ENCODE data around the gene ARHGEF7. TPM values are rescaled to one million over a fixed set of nuclear protein-coding genes. Genes with fewer than 3 reads are reported as not detected.
A peak's percentile ranks its signal among the peaks of the same experiment; 100 is the strongest.

Gene ARHGEF7
- total RNA-seq, 2 experiments from 2014 or later = 46.5 to 46.7 TPM

DNA sequence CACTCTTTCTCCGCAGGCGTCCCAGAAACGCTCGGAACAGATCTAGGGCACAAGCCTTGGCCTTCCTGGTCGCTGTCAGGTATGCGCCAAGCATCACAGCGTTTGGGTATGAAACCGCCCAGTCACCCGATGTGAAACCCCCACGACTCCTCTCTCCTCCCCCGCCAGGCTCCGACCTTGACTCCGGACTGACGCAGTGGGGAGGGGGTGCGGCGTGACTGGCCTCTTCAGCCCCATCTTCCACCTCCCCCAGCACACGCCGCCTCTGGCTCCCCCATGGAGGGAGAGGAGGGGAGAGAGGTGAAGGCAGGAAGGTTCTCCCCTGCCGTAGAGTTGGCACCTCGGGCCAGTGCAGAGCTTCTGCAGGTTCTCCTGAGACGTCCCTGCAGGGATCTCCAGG lies 22.0 kb upstream of the ARHGEF7 start:
- H3K9me3 Mint-ChIP-seq = no peaks in the 10 kb centered on the region
- H3K4me1 Mint-ChIP-seq = no peaks in the 10 kb centered on the region
- no peaks in the 10 kb centered on the region for H3K36me3 Mint-ChIP-seq
- no peak overlapping the region for H3K4me3 Mint-ChIP-seq
- DNase-seq = no peak
- H3K27ac Mint-ChIP-seq = no peak overlapping the region
- H3K27me3 Mint-ChIP-seq = peaks cover 33% of the 10 kb centered on the region

DNA sequence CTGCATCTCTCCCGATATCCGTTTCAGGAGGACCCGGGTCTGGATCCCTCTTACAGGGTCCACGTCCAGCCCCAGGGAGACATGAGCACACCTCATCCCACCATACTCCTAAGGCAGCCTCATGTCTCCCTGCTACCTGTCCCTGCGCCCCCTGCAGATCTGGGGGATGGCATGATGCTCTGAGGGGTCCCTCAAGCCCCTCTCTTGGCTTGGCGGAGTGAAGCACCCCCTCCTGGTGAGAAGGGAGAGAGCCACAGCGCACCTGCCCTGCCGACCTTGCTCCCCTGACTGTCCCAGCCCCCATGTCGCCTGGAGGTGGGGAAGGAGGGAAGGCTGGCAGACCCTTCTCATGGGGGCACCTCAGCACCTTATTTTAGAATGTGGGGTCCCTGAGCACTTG lies 21.5 kb upstream of the ARHGEF7 start:
- no peak for DNase-seq
- no peaks in the 10 kb centered on the region for H3K36me3 Mint-ChIP-seq
- H3K27me3 Mint-ChIP-seq = peaks cover 33% of the 10 kb centered on the region
- no peak overlapping the region for H3K27ac Mint-ChIP-seq
- H3K9me3 Mint-ChIP-seq = no peaks in the 10 kb centered on the region
- H3K4me1 Mint-ChIP-seq = no peaks in the 10 kb centered on the region
- H3K4me3 Mint-ChIP-seq = no peak overlapping the region

DNA sequence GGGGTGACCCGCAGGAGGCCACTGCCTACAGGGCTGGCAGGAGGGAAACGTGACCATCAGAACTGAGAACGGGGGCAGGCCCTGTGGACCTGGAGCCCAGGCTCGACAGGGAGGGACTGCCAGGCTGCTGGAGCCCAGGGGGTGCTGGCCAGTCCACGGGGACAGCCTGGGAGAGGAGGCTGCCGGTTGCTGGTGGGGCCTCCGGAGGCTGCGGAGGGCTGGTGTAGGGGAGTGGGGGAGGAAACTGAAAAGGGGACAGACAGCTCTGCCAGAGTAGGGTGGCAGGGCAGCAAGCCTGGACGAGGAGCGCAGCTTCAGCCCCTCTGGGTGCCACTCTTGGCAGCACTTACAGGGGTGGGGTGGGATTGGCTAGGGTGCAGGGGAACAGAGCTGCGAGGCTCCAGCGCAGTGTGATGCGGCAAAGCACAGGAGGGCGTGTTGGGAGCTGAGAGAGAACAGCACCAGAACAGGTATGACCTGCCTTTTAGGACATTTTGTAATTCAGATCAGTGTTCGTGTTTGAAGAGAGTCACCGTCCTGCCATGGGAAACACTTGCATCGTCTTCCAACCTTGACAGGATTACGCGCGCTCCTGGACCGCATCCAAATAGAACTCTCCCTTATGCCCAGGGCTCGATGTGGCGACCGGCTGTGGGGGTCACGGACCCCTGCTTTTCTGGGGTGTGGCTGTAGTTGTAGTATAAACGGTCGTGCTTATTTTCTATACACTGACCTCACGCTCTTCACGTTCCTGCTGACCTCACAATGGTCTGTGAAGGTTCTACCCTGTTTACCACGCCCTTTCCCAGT lies 19.9 kb upstream of the ARHGEF7 start:
- DNase-seq = no peak
- no peaks in the 10 kb centered on the region for H3K4me1 Mint-ChIP-seq

DNA sequence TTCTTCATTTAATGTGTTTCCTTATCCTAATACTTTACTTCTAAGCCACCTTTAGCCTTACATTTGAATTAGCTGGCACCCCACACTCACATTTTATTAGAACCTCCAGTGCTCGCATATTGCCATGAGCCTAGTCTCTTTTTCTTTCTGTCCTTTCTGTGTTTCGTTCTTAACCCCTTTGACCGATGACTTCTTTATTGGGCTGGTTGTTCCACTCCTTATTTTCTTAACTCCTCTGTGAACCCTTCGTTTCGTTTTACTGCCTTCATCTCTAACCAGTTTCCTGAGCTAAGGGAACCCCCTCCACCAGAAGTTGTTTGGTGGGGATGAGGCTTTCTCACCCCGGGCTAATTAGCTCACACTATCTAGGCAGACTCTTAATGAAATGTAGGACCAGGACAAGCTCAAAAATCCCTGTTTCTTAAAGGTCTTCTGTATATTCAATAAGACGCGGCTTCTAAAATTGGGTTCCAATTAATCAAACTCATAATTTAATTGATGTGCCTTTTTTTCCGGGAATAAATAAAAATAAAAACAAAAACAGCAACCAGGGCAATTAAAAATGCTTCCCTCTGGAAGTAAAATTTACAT lies 19.1 kb upstream of the ARHGEF7 start:
- no peaks in the 10 kb centered on the region for H3K36me3 Mint-ChIP-seq
- no peak overlapping the region for H3K4me3 Mint-ChIP-seq
- H3K9me3 Mint-ChIP-seq = no peaks in the 10 kb centered on the region
- H3K4me1 Mint-ChIP-seq = no peaks in the 10 kb centered on the region
- H3K27me3 Mint-ChIP-seq = peaks cover 33% of the 10 kb centered on the region
- H3K27ac Mint-ChIP-seq = no peak overlapping the region
- DNase-seq = no peak

More for the DNA sequence above, 19.9 kb upstream of the ARHGEF7 start:
- H3K9me3 Mint-ChIP-seq = no peaks in the 10 kb centered on the region
- no peaks in the 10 kb centered on the region for H3K36me3 Mint-ChIP-seq
- H3K27ac Mint-ChIP-seq = no peak overlapping the region
- H3K4me3 Mint-ChIP-seq = no peak overlapping the region
- peaks cover 33% of the 10 kb centered on the region for H3K27me3 Mint-ChIP-seq

DNA sequence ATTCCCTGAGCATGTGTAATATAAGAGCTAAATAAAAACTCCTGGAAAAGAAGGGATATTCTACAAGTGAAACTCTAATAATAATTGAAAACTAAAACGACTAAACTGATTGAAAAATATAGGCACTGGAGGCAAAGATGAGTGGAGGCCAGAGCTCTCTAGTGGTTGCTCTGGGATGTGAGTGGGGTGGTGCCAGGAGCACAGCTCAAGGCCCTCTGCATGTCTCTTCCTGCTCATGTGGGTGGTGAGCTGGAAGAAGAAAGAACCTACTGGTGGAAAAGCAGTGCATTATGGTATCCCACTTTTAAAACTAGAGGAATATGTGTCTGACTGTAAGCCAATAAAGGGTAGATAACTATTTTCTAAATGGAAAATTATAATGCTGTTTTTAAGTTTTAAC lies 15.8 kb upstream of the ARHGEF7 start:
- no peak overlapping the region for H3K27ac Mint-ChIP-seq

DNA sequence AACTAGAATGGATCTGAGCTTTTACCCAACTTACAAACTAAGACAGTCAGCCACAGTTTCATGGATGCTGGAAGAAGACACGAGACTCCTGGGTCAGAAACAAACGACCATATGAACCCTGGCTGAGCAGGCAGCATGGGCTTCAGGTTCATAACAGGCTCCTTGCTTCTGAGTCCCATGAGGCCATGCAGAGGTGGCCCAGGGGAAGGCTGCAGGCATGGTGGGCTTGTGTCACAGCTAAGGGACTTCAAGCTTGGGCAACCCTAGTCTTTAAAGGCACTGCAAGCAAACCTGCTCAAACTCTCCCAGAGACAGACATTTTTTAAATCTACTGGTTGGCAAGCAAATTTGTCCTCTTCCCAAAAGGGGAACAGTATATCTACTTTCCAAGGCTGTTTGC lies 5.1 kb upstream of the ARHGEF7 start:
- Mint-ChIP-seq H3K4me1 (peaks cover 6% of the 10 kb centered on the region), H3K27me3 (peaks cover 82% of the 10 kb centered on the region), H3K4me3 (no peak overlapping the region), H3K27ac (no peak overlapping the region), H3K36me3 (no peaks in the 10 kb centered on the region), H3K9me3 (peaks cover 5% of the 10 kb centered on the region)
- no peak for DNase-seq

More for the DNA sequence above, 15.8 kb upstream of the ARHGEF7 start:
- H3K27me3 Mint-ChIP-seq = peaks cover 39% of the 10 kb centered on the region
- peaks cover 11% of the 10 kb centered on the region for H3K36me3 Mint-ChIP-seq
- H3K4me3 Mint-ChIP-seq = no peak overlapping the region
- no peaks in the 10 kb centered on the region for H3K4me1 Mint-ChIP-seq
- no peak for DNase-seq
- peaks cover 17% of the 10 kb centered on the region for H3K9me3 Mint-ChIP-seq

DNA sequence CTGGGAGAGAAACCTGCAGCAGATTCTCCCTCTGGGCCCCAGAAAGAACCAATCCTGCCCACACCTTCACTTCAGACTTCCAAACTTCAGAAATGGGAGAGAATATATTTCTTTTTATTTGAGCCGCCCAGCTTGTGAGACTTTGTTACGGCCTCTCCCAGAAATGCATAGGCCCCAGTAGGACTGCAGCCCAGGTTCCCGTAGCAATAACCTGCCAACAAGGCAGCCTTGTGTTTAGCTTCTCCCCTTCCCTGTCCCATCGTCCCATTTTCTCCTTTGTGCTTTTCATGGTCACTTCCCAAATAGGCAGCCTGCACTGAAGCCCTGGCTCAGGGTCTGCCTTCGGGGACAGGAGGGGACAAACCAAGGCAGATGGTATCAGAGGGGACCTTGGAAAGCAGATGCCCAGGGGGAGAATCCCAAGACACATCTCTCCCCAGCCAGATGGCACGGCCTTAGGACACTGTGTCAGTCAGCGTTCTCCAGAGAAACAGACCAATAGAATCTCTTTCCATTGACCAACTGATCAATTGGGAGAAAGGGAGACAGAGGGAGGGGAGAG lies 3.7 kb upstream of the ARHGEF7 start:
- Mint-ChIP-seq H3K27ac (no peak overlapping the region), H3K27me3 (peaks cover 77% of the 10 kb centered on the region), H3K9me3 (no peaks in the 10 kb centered on the region), H3K4me3 (no peak overlapping the region), H3K36me3 (no peaks in the 10 kb centered on the region), H3K4me1 (peaks cover 10% of the 10 kb centered on the region)
- DNase-seq = no peak

DNA sequence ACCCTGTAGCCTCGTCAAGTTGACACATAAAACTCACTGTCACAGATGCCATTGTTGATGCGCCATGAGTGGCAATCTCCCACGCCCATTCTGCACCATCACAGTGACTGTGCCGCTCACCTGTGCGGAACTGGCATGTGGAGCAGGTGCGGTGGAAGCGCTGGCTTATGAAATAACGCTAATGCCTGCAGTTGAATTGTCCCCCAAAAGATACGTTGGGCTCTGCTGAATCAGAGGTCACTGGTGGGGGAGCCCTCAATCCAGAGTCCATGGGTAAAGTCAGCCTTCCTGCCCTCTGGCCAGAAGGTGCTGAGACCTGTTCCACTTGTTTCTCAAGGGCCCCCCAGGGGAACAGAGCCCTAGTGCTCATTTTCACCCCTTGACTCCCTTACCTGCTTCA lies 2.9 kb upstream of the ARHGEF7 start:
- Mint-ChIP-seq H3K27ac (no peak overlapping the region), H3K4me1 (peaks cover 10% of the 10 kb centered on the region), H3K36me3 (no peaks in the 10 kb centered on the region), H3K27me3 (peaks cover 76% of the 10 kb centered on the region), H3K4me3 (no peak overlapping the region), H3K9me3 (no peaks in the 10 kb centered on the region)
- DNase-seq = no peak

DNA sequence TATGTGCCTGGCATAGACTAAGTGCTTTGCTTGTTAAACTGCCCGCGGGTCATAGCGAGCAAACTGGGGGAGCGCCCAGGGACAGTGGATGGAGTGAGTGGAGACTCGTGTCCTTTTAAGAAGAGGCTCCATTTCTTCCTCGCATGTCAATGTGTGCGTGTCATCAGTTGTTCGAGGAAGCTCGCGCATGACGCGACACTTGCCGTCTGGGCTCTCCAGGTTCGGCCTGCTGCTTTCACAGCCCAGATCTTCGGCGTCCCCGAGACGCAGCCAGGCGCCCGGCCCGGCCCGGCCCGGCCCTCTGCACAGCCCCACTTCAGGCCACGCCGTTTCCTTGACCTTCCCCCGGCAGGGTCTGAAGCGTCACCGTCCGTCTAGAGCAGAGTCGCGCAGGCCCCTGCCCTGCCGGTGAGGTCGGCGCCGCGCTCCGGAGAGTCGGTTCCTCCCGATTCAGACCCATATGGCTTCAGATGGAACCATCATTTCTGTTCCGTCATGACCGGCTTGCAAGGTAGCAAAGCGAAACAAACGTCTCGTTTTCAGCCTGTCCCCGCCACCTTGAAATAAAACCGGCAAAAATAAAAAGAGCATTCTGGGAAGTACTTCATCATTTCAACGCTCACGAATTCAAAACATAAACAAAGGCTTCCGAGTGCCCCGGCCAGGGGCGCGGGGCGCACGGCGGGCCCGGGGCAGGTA lies 599 bp upstream of the ARHGEF7 start:
- Mint-ChIP-seq H3K4me3 (peak overlapping the region; percentile 81), H3K27ac (no peak overlapping the region), H3K36me3 (no peaks in the 10 kb centered on the region), H3K27me3 (peaks cover 73% of the 10 kb centered on the region), H3K4me1 (peaks cover 10% of the 10 kb centered on the region), H3K9me3 (no peaks in the 10 kb centered on the region)
- DNase-seq = peak; percentile 3

DNA sequence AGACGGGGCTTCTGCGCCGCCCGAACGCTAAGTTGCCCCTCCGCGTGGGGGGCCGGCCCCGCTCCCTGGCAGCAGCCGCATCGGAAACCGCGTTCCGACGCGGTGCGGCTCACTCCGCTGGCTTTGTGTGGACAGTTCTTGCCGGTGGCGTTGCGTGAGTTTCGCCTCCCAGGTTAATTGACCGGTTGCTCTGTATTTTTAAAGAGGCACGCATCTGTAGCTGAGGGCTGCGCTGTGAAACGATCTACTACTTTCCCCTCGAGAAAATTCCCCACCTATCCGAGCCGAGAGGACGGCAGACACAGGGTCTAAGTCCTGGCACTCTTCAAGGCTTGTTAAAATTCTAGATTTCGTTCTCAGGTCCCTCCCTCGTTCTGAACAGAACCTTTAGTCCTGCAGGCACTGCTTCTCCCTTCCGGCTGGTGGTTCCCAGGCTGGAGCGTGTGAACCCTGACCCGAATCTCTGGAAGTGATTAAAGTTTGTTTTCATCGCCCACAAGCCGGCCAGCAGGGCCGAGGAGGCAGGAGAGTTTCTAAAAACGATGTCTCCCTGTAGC lies 933 bp downstream of the ARHGEF7 start:
- peak overlapping the region; percentile 72 for H3K4me3 Mint-ChIP-seq
- DNase-seq = no peak
- no peak overlapping the region for H3K27ac Mint-ChIP-seq
- no peaks in the 10 kb centered on the region for H3K36me3 Mint-ChIP-seq
- H3K9me3 Mint-ChIP-seq = no peaks in the 10 kb centered on the region
- H3K4me1 Mint-ChIP-seq = peaks cover 10% of the 10 kb centered on the region
- peaks cover 64% of the 10 kb centered on the region for H3K27me3 Mint-ChIP-seq

DNA sequence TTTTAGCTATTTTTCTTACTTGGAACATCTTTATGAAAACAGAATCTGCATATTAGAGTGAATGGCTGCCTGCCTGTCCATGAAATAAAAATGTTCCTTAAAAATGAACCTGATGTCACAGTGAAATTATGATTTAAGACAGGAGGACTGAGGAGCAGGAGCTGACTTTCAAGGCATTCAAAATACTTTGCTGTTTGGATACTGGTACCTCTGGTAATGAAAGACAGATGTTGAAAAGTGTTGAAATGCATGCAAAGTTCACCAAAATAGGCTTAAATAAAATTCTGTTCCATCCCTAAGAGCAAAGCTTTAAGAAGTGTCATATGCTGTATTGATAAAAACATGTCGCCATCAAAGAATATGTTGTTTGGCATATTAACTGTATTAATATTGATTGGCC lies 1.7 kb downstream of the ARHGEF7 start:
- Mint-ChIP-seq H3K36me3 (no peaks in the 10 kb centered on the region), H3K9me3 (no peaks in the 10 kb centered on the region), H3K27ac (no peak overlapping the region), H3K4me3 (no peak overlapping the region), H3K27me3 (peaks cover 56% of the 10 kb centered on the region), H3K4me1 (peaks cover 10% of the 10 kb centered on the region)
- no peak for DNase-seq

DNA sequence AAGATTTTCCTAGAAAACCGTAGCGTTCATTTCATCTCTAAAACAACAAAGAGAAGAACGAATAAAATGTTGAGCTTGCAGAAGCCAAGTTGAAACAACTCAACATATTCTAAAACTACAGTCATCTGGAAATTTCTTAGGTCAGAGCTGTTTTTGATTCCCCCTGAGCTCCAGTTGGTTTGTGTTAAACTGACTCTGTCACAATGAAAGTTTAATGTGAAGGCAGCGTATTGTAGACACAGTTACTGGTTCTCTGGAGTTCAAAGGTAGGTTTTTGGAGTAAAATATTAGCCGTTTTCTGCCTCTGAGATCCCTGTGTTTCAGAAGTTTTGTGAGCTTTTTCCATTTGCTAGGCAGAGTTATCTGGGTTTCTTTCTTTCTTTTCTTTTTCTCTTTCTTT lies 2.2 kb downstream of the ARHGEF7 start:
- Mint-ChIP-seq H3K27ac (no peak overlapping the region), H3K27me3 (peaks cover 51% of the 10 kb centered on the region), H3K4me1 (peaks cover 10% of the 10 kb centered on the region), H3K36me3 (no peaks in the 10 kb centered on the region), H3K4me3 (no peak overlapping the region), H3K9me3 (no peaks in the 10 kb centered on the region)
- no peak for DNase-seq

DNA sequence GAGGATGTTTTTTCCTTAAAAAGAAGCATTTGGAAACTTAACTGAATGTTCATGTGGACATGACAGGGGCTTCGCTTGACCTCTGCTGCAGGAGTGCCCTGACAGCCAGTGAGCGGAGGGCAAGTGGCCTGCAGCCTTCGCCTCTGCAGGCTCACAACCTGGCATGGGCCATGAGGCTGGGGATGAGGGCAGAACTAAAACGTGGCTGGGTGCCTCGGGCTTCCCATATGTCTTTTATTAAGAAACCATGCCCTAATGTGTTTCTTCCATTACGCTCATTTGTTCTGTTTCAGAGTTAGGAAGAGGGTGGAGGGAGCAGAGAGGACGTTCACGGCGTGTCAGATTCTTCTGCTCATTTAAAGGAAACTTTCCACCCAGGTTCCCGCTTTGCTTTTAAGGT lies 2.9 kb downstream of the ARHGEF7 start:
- Mint-ChIP-seq H3K27me3 (peaks cover 45% of the 10 kb centered on the region), H3K4me1 (peaks cover 10% of the 10 kb centered on the region), H3K27ac (no peak overlapping the region), H3K4me3 (no peak overlapping the region), H3K36me3 (no peaks in the 10 kb centered on the region), H3K9me3 (no peaks in the 10 kb centered on the region)
- DNase-seq = no peak

DNA sequence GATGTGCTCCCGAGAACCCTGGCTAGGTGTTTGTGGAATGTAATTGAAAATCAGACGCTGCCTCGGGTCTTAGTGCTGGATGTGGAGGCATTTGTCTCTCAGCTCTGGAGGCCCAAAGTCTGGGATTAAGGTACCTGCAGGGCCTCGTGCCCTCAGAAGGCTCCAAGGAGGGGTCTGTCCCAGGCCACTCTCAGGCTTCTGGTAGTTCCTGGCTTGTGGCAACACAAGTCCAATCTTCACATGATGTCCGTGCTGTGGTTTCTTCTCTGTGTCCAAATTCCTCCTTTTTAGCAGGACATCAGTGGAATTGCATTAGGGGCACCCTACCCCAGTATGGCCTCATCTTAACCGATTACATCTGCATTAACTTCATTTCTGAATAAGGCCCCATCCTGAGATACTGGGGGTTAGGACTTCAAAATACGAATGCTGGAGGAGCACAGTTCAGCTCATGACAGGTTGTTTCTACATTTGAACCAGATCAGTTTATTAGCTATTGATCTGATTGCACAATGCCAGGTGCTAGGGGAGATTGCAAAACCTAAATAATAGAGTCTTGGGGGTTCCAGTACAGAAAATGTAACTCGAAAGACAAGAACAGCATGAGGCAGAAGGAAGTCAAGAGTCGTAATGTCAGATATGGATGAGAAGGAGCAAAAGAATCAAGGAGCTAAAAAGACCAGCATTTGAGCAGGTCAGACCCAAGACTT lies 3.9 kb downstream of the ARHGEF7 start:
- Mint-ChIP-seq H3K36me3 (no peaks in the 10 kb centered on the region), H3K4me1 (peaks cover 10% of the 10 kb centered on the region), H3K27me3 (peaks cover 37% of the 10 kb centered on the region), H3K27ac (no peak overlapping the region), H3K4me3 (no peak overlapping the region), H3K9me3 (no peaks in the 10 kb centered on the region)
- no peak for DNase-seq
